ENCODE measurements around the gene CDH16. TPM values are rescaled to one million over a fixed set of nuclear protein-coding genes. Genes with fewer than 3 reads are reported as not detected.

The CDH16 gene
- total and polyA plus RNA-seq, 8 donors: not detected

DNA sequence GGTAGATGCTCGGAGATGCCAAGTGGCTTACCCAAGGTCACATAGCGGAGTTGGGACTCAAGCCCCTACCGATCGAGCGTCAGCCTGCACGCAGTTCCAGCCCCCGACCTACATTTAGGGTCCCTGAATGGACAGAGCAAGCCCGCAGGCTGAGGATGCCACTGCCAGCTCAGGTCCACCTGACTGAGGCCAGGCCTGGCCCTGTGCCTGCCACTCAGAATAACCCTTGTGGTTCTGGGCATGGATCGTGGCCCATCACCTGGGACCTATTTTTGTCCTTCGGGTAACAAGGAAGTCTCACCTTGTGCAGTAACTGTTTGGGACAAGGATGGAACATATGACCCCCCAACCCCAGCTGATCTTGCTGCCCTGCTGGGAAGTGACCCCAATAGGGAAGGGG is 17.1 kb downstream of the CDH16 start:
- no peak for FAIRE-seq
- 76 to 84% methylated on average over 10 of the region's 10 CpGs for WGBS, 2 donors
- DNase-seq: no peak
- H3K27me3 ChIP-seq: no peaks in the 10 kb centered on the region
- H3K9me3 ChIP-seq: no peaks in the 10 kb centered on the region
- intact Hi-C loops (cut with DNase I): loop anchor here in 1 of 3 donors (10.0 kb wide), 1 partner anchor 53 kb away; no protein-coding TSS in a partner anchor
- peaks cover 6 to 15% (median 14%) of the 10 kb centered on the region in 3 donors for H3K4me1 ChIP-seq
- no peak overlapping the region for H3K27ac ChIP-seq
- no peaks in the 10 kb centered on the region for H3K36me3 ChIP-seq
- ATAC-seq: no peak
- no peak overlapping the region for H3K4me3 ChIP-seq
- TF ChIP-seq, protein P1, sequence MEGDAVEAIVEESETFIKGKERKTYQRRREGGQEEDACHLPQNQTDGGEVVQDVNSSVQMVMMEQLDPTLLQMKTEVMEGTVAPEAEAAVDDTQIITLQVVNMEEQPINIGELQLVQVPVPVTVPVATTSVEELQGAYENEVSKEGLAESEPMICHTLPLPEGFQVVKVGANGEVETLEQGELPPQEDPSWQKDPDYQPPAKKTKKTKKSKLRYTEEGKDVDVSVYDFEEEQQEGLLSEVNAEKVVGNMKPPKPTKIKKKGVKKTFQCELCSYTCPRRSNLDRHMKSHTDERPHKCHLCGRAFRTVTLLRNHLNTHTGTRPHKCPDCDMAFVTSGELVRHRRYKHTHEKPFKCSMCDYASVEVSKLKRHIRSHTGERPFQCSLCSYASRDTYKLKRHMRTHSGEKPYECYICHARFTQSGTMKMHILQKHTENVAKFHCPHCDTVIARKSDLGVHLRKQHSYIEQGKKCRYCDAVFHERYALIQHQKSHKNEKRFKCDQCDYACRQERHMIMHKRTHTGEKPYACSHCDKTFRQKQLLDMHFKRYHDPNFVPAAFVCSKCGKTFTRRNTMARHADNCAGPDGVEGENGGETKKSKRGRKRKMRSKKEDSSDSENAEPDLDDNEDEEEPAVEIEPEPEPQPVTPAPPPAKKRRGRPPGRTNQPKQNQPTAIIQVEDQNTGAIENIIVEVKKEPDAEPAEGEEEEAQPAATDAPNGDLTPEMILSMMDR (IDR thresholded peaks at IDR 0.05): no peak

DNA sequence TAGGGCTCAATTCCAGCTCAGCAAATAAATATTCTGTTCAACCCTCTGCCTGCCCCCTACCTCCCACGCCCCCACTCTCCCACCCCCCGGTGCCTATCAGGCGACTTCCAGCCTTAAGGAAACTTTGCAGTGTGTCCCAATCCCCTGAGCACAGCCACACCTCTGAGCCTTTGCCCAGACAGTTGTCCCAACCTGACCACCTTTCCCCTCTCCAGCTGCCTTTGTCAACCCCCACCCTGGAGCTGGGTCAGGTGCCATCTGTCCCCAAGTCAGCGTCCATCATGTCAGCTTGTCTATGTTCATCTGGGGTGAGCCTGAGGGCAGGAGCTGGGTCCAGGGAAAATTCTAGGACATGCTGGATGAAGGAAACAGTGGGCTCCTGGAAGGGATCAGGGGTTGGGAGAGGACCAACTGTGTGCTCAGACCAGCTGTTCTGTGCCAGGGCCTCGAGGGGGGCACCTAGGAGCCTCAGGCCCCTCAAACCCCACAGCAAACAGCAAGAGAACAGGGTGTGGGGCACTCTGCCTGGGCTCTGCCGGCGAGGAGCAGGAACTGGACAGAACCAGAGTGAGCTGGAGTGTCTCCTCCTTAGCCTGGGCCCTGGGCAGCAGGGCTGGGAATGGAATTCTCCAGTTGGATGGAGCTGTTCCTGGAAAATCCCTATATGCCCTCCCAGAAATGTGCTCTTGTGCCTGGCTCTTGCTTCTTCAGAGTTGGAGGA is 17.8 kb downstream of the CDH16 start:
- no peaks in the 10 kb centered on the region for H3K27me3 ChIP-seq
- peak overlapping the region in 1 of 4 donors; percentile 39 for H3K27ac ChIP-seq
- TF ChIP-seq, protein P1 (IDR thresholded peaks at IDR 0.05): no peak
- ATAC-seq: peak; percentile 8 to 39 (median 22)
- no peaks in the 10 kb centered on the region for H3K9me3 ChIP-seq
- no peak overlapping the region for H3K4me3 ChIP-seq
- intact Hi-C loops (cut with DNase I): loop anchor here in 1 of 3 donors (10.0 kb wide), 1 partner anchor 54 kb away; no protein-coding TSS in a partner anchor
- no peak for DNase-seq
- WGBS, 2 donors: 54 to 63% methylated on average over 7 of the region's 7 CpGs
- FAIRE-seq: no peak
- no peaks in the 10 kb centered on the region for H3K36me3 ChIP-seq
- peaks cover 6 to 15% (median 14%) of the 10 kb centered on the region in 3 donors for H3K4me1 ChIP-seq

DNA sequence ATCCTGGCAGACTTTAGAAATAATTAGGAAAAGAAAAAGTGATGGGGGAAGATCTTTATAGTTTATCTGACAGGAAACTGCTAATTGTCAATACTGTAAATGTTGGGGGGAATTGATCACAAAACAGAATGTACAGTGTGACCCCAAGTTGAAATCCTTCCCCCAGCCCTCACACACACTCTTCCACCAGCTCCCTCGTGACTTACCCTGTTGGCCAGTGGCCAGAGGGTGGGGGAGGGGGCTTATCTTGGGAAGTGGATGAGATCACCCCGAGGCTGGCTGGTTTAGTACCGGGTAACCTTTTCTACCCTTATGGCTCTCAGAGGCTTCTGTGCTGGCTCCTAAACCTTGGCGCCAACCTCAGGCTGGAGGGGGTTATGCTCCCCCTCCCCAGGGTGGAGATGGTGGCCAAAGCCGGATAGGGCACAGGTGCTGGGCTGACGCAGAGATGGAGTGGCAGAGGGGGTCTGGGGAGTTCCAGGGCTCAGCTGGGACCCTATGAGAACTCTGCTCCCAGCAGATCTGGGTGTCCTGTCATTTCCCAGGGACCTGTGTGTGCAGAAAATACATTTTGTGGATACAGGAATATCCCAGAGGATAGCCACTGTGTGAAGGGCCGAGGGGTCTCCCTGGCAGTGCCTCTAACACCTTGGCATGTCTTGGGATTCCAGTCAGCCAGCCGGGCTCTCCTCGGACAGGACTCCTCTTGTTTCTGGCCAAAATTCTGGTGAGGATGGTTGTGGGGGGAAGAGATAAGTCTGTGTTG is 18.6 kb downstream of the CDH16 start:
- TF ChIP-seq, protein P1 (IDR thresholded peaks at IDR 0.05): no peak
- intact Hi-C loops (cut with DNase I): loop anchor here in 1 of 3 donors (10.0 kb wide), 2 partner anchors 55 to 245 kb away; no protein-coding TSS in a partner anchor
- no peak overlapping the region for H3K4me3 ChIP-seq
- H3K36me3 ChIP-seq: no peaks in the 10 kb centered on the region
- no peaks in the 10 kb centered on the region for H3K27me3 ChIP-seq
- DNase-seq (peak; percentile 64 to 94 (median 88)), FAIRE-seq (no peak), ATAC-seq (peak; percentile 76 to 87 (median 83))
- H3K4me1 ChIP-seq: peaks cover 0 to 15% (median 14%) of the 10 kb centered on the region in 3 donors
- H3K9me3 ChIP-seq: no peaks in the 10 kb centered on the region
- WGBS, 2 donors: 29% methylated on average over 9 of the region's 9 CpGs
- peak overlapping the region in 2 of 4 donors; percentile 27 to 39 for H3K27ac ChIP-seq

DNA sequence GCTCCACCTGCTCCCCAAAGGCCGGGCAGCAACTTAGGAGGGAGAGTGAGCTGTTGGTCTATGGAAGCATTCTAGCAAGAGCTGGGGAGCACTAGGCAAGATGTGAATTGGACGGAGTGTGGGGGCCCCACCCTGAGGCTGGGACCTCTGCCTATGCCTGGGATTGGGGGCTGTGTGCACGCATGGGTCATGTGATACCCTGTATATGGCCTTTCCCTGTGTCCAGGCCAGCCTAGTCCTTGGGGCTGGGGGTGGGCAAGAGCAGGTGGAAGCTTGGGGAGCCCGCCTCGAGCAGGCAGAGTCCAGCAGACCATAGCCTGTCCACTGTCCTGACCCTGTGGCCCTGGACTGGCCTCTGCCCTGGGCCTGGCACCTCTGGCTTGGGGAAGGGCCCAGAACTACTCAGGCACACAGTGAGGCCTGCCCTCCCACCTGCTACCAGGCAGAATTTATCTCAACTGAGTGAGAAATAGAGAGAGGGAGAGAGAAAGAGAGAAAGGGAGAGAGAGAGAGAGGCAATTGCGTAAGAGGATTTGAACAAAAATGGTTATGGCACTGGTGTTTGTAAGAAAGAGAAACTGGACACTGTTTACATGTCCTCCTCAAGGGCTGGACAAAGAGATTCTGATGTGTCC is 19.3 kb downstream of the CDH16 start:
- FAIRE-seq (no peak), ATAC-seq (peak in 2 of 4 donors; percentile 8 to 9), DNase-seq (peak in 1 of 6 donors; percentile 62)
- Histone ChIP-seq H3K4me3 (no peak overlapping the region), H3K4me1 (peaks cover 0 to 15% (median 14%) of the 10 kb centered on the region in 3 donors), H3K27me3 (no peaks in the 10 kb centered on the region), H3K36me3 (no peaks in the 10 kb centered on the region), H3K9me3 (no peaks in the 10 kb centered on the region), H3K27ac (peak overlapping the region in 1 of 4 donors; percentile 39)
- intact Hi-C loops (cut with DNase I): loop anchor here in 1 of 3 donors (10.0 kb wide), 1 partner anchor 245 kb away; no protein-coding TSS in a partner anchor
- WGBS, 2 donors: 88 to 89% methylated on average over 6 of the region's 6 CpGs
- TF ChIP-seq, protein P1 (IDR thresholded peaks at IDR 0.05): no peak
